HG03135 (cell line): Measurements from ENCODE around the gene CEMIP2.

Experiments
- ATAC-seq: cut with Tn5 transposase; IDR thresholded peaks from one replicate; pipeline ENCODE4 v1.9.1; 2021; ENCODE audit warnings: mild to moderate bottlenecking, moderate library complexity; ENCODE audit not compliant: unreplicated experiment

The CEMIP2 gene

GRCh38 chr9:71770170-71770569, 1.9 kb upstream of the CEMIP2 start:
- ATAC-seq, result no peak

DNA sequence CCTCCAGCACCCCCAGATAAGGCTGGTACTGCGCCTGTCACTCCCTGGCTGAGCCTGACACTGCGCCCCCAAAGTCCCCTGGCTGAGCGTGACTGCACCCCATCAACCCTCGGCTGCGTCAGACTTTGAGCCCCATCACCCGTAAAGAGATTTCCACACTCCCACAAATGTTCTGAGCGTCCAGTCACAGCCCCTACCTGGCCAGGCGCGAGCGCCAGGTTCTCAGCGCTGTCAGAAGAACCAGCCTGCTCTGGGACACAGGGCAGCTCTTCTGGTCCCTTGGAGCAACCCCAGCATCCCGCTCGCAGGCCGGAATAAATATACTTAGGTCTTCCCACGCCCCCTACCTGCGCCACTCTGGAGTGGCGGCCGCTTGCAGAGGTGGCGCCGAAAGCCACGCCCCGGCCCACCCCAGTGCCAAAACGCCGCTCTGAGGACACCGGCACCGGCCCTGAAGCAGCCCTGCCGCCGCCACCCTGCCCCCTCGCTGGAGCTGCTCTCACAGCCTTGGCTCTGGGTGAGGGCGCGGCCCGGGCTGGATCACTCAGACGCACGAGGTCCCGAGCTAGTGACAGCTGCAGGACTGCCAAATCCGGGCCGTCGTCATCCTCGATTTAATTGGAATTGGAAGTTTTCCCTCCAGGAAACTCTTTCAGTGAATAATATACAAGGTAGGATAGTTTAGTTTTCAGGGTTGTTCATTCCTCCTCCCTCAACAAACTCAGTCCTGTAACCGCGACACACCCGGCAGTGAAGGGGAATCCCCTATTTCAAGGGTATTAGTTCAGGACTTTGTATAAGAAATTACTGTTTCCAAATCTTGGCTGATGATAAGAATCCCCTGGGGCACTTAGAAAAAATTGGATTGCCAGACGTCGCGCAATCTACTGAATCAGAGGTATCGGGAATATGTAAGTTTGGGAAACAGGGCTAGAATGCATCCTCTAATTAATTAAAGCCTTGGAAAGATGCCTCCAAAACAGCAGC, 1.2 kb upstream of the CEMIP2 start:
- peak; percentile 39 for ATAC-seq

- no peak for ATAC-seq
These were observed 464 bp downstream of the CEMIP2 start for GRCh38 chr9:71767776-71768321.

DNA sequence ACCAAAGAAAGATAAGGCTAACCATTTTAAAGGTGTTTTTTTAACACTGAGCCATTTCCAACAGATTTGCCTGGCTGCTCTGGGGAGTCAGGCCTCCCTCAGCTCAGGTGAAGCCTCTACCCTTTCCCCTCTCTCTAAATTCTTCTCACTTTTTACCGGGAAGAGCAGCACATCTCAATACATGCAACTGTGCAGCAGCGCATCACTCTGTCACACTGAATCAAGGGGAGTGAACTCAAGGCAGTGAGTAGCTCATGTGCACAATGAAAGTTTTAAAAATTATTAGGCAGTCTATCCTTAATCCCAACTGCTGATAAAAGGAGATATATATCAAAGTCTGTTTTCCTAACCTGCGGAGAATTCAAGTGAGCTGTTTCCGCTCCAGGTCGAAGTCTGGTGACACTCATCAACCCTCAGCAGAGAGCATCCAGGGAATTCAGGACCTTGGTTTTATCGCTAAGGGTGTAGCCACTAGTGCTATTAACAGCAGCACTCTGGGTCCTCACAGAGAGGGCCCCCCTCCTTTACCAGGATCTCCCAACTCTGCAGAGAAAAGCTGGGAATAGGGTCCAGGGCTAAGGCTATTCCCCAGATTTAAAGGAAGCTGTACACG, 1.0 kb downstream of the CEMIP2 start:
- no peak for ATAC-seq

- ATAC-seq, result no peak
These were observed 1.6 kb downstream of the CEMIP2 start for GRCh38 chr9:71766663-71767062.

- no peak for ATAC-seq
These were observed 2.6 kb downstream of the CEMIP2 start for GRCh38 chr9:71765693-71766092.

DNA sequence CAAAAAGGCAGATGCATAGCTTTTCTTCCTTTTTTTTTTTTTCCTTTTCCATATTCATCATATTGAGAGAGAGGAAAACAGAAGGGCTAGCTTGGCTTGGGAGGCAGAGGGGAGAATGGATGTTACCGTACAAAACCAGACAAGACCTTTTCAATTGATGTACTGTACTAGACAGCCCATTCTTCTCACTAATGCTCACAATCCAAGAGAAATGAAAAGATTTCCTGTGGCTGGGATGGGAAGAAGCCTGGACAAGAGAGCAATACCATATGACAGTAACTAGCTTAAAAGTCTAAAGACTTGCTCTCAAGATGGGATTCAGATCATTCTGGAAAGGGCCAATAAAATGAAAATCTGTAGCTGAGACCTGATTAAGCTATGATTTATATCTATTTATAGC, 3.4 kb downstream of the CEMIP2 start:
- no peak for ATAC-seq

DNA sequence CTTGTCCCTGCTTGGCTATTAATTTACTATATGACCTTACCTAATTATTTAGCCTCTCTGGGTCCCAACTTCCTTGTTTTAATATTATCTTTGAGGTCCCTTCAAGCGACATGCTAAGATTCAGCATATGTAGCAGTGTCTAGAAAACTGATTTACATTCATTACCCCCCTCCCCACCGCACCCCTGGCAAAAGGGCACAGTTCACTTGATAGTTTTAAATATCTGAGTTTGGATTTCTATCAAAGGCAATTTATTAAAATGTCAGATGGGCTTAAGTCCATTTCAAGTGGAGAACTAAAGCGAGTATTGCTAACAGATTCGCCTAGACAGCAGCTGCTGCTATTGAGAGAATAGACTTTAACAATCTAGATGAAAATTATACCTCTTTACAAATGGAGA, 3.9 kb downstream of the CEMIP2 start:
- ATAC-seq, result no peak

DNA sequence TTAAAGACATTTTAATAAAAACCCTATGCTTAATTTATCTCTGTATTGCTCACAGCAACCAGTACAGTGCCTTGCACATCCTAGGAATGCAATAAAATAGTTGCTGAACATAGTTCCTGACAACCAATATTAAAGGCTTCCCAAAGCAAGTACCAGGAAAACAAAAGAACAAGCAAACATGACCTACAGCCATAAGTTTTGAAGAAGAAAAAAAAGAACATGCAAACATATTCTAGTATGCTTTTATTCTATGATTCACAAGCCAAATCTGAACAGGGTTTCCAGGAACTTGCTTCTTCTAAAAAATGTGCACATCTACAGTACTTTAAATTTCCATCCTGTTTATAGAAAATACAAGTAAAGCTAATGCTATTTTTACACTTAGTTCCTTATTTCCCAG, 4.5 kb downstream of the CEMIP2 start:
- ATAC-seq, result no peak

- no peak for ATAC-seq
These were observed 5.2 kb downstream of the CEMIP2 start for GRCh38 chr9:71762900-71763653.

DNA sequence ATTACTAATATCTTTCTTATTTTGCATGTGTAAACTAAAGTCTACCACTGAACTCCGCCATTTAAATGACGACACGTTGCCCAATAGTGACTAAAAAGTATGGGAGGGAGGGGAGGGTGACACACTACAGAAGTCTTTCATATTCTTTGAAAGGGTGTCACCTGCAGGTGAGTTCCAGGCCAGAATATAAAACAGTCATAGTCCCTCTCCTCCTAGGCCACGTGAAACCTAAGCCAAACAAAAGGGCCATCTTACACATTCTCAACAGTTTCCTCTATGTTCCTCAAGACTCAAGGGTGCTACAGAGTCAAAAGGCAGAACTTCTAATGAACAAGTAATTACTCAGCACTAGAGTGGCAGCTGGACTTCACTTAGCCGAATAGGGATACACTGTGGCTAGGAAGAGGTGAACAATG, 6.4 kb downstream of the CEMIP2 start:
- no peak for ATAC-seq

DNA sequence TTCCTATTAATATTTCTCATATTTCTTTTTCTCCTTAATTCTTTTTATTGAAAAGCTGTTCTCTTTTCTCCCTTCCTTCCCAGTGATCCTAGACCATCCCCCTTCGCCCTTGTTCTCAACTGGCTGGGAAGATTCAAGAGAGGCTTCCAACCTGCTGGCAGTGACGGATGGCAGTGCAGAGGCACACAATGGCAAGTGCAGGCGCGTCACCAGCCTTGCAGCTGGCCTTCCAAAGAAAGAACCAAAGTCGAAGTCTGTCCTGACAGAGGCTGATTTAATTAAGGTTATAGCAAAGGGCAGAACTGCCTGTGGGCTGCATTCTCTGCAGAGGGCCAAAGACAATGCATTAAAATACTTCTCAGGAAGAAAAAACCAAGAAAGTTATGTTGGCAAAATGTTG, 7.4 kb downstream of the CEMIP2 start:
- ATAC-seq, result no peak

DNA sequence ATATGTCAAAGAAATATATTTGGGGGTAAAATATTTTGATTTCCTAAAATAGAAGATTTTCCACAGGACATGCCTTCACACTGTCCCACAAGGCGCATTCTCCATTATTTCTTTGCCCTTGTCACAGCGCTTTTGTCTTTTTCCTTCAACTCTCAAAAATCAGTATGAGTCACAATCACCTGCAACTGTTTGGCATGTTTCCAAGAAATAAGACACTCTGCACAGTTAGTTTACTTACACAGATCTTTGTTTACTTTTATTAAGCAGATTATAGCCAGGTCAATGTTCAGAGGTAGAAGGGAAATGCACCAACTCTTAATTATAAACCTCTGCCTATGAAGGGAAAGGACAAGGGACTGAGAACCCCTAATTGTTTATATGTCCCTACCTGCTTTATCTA, 9.5 kb downstream of the CEMIP2 start:
- ATAC-seq, result no peak

DNA sequence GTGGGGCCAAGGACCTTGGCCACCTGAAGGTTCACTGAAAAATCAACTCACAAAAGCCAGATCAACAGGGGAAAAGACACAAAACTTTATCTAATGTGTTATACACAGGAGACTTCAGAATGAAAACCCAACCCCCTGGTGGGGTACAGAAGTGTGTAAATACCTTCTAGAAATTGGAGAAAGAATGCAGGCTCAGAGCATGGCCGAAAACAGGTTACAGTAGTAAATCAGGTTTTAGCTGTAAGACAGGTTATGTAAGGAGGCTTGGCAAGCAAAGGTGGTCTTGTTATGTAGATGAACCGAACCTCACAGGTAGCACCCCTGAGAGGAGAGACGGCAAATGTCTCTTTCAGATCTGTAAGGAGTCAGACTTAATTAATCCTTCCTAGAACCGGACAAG, 10.0 kb downstream of the CEMIP2 start:
- ATAC-seq, result no peak

GRCh38 chr9:71756753-71757152, 11.6 kb downstream of the CEMIP2 start:
- ATAC-seq, result no peak

DNA sequence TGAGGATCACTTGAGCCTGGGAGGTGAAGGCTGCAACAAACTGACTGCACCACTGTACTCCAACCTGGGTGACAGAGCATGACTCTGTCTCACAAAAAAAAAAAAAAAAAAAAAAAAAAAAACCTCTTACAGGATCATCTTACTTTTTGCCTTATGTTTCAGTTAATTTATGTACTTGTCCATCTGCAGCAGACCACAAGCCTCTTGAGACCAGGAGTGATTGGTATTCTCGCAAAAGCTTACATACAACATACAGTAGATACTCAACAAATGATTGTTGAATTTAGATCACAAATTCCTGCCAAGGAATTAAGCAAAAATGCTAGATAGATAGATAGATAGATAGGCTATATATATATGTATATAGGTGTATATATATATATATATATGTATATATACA, 12.4 kb downstream of the CEMIP2 start:
- no peak for ATAC-seq

DNA sequence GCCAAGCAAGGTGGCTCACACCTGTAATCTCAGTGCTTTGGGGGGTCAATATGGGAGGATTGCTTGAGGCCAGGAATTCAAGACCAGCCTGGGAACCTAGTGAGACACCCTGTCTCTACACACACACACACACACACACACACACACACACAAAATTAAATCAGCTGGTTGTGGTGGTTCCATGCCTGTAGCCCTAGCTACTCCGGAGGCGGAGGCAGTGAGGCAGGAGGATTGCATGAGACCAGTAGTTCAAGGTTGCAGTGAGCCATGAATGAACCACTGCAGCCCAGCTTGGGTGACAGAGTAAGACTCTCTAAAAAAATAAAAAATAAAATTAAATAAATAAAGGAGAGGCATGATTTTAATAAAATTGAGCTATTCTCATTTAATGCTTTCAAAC, 13.1 kb downstream of the CEMIP2 start:
- ATAC-seq, result no peak

DNA sequence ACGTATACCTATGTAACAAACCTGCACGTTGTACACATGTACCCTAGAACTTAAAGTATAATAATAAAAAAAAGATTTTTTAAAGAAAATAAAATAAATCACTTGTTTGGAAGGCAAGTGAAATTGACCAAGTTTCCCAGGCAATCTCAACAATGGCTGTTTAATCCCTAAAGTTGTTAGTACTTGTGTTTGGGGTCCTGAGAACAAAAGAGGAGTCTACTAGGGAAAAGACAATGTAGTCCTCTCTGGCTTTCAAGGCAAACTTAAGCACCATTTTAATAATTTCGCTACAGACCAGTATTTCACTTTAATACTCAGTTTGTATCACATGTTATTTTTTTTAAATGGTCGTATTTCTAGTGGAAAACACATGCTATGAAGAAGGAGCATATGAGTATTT, 14.2 kb downstream of the CEMIP2 start:
- no peak for ATAC-seq

DNA sequence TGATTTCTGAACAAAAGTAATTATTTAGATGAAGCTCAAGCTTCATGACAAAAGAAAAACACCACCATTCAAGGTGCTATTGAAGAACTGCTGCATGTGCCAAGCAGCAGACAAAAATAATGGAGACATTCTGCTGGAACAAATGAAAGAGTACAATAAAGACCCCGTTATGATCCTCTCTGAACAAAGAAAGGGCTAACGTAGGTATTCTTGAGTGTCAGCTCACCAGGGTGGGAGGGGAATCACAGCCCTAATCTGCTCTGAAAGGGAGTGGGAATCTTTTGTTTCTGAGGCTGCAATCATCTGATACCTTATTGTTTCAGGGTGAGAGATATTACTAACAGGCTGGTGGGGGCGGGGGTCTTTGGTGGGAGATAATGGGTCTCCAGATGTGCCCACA, 15.4 kb downstream of the CEMIP2 start:
- no peak for ATAC-seq

- no peak for ATAC-seq
These were observed 16.0 kb downstream of the CEMIP2 start for GRCh38 chr9:71752352-71752751.

GRCh38 chr9:71748280-71748743, 20.0 kb downstream of the CEMIP2 start:
- no peak for ATAC-seq
